Activated naive CD4-positive, alpha-beta T cell (primary cell): ENCODE measurements around the gene ISL2.

Experiments used
- DNase-seq, 4 experiments: peaks; one replicate each; lab custom pipeline; 2025; lab: John Stamatoyannopoulos, UW

Gene ISL2

DNA sequence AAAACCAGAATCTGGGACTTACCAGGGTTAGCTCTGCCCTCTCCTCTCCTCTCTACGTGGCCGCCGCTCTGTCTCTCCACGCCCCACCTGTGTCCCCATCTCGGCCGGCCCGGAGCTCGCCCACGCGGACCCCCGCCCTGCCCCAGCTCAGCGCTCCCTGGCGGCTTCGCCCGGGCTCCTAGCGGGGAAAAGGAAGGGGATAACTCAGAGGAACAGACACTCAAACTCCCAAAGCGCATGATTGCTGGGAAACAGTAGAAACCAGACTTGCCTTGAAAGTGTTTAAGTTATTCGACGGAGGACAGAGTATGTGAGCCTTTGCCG, 5.4 kb downstream of the ISL2 start:
- no peak for DNase-seq

- DNase-seq, result no peak
Observed at GRCh38 chr15:76342382-76343201, 6.0 kb downstream of the ISL2 start.

DNA sequence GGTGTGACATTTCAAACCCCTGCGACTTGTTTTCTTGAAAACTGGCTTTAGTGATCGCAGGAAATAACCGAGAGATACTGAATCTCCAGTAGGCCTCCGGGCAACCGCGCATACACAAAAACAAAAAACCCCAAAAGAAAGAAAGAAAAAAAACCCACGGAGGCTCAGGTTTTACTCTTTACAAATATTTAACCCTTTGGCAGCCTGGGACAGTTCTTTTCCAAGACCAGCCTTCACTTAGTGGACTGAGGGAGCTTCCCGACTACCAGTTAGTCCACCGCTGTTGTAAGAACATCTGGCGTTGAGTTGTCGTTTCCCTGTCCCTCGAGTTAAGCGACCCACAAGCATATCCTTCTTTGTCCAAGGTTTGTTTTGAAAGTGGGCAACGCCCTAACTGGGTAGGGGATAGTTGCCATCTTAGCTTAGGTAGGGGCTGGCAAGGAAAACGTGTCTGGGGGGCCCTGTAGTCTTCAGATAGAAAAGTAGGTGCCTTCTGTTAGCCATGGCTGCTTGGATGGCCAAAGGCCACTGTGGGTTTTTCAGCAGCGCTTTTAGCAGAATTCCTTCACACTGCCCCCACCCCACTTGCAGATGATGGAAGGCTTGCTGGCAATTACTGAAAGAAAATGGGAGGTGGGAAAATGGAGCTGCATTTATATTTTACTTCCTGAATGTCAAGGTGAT, 6.9 kb downstream of the ISL2 start:
- DNase-seq, result no peak

DNA sequence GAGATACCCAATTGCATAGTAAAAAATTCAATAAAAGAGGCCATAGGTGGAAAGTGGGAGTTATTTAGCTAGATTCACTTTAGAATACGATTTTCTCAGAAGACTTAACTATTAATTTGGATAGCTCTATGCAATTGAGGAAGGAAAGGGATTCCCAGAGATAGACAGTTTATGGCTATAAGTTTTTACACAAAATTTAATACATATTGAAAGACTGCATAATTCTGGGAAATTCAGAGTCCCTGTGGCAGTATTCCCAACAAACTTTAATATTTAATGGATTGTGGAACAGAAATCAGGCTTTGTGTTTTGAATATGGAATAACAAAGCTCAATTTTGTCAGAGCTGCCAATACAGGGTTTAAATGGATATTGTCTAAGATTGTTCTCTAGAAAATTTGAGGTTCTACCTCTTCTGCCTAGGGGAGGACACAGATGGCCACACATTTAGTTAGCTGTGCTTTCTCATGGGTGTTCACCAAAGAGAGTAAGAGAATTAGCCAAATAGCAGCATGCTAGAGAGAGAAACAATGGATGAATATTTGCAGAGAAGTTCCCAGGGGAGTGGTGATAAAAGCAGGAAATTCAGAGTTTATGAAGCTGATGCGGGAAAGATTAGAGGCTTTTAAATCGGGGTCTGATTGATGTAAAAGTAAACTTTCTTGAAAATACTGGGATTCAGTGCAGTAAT, 8.5 kb downstream of the ISL2 start:
- DNase-seq, result no peak

DNA sequence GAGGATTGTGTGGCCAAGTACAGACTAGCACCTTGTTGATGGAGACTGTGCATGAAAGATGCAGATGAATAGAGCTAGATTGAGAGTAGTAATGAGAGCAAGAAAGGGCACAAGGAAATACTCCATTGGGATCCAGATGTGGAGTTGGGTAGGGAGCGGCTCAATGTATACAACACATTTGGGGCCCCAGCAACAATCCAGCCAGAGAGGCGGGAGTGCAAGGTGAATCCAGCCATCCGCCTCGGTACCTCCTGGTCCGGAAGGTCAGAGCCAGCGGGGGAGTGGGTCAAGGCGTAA, 9.0 kb downstream of the ISL2 start:
- DNase-seq, result no peak

GRCh38 chr15:76345880-76346668, 9.5 kb downstream of the ISL2 start:
- no peak for DNase-seq

DNA sequence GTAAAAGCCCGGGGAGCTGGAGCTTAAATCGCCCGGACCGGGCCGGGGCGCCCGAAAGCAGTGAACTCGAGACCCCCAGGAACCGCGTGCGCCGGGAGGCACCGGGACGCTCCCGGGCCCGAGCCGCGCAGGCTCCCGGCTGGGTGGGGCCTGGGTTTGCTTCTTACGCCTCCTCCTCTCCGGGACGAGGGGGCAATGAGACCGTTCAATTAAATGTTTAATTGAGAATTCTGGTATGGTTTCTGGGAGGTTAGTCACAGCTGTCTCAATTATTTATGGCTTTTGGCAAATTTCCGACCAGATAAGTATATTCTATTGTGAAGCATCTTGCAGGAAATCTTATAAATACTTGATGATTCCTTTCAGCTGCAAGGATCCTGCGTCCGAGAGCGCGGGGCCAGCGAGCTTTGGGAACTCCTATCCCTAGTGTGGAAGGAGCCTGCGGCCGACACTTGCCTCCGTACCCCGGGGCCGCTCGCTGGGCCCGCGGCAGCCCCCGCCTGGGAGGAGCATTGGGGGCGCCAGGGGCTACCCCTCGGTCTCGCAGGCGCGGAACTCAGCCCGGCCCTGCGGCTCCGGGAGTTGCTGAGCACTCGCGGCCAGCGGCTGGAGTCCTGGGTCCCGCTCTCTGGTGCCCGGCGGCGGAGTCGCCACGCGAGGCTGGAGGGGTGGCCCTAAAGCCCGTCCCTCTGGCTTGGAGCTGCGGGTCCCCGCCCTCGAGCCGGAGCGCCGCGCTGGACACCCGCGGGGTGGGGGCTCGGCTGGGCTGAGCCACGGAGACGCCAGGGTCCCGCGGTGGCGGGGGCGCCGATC, 10.3 kb downstream of the ISL2 start:
- no peak for DNase-seq

- no peak for DNase-seq
Observed at GRCh38 chr15:76347482-76348055, 11.0 kb downstream of the ISL2 start.

DNA sequence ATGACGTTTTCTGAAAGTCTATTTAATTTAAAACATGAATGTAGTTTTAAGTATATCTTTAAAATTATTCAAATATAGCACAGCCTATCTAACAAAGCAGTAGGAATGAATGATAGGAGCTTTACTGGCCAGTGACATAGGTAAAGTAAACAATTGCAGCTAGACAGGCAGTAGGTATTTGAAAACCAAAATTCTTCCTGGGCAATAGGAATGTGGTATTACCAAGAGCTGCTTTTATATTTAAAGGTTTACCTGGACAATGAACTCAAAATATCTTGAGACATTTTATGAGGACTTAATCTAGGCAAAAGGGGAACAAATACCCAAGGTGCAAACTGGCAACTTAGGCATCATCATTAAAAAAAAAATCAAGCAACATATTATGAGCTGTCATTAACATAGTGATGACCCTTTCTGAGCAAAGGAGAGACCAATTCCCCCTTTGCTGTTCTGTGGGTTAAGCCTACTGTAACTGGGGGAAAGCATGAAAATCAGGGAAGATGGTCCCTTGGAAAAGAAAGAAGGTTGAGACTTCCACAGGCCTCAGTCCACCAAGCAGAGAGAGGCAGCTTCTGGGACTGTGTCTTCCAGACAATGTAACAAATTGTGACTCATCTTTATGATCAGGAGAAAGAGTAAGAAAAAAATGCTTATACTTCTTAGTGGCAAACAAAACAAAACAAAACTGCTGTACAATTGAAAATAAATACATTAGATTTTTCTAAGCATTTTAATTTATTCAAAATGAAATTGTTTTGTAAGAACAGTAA, 12.9 kb downstream of the ISL2 start:
- DNase-seq, result no peak

DNA sequence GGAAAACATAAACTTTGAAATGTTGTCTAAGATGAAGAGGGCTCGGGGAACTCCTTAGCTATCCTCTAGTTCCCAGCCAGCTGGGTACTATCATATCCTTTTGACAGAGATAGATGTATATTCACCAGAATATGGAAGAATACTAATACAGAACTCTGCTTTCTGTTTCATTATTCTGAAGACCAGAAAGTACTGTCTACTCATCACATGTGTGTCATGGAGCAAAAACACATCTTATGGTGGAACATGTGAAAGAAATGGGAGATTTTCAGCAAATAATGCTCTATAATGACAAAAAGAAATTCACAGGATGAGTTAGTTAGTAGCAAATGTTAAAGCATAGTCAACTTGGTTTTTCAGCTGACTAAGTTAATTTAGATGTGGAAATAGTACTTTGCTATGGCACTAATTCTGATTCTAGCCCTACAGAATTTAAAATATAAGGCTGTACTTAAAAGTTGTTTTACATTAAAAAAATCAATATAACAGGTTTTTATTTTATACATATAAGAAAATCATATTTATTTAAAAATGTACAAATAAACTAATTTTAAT, 16.5 kb downstream of the ISL2 start:
- DNase-seq, result no peak

DNA sequence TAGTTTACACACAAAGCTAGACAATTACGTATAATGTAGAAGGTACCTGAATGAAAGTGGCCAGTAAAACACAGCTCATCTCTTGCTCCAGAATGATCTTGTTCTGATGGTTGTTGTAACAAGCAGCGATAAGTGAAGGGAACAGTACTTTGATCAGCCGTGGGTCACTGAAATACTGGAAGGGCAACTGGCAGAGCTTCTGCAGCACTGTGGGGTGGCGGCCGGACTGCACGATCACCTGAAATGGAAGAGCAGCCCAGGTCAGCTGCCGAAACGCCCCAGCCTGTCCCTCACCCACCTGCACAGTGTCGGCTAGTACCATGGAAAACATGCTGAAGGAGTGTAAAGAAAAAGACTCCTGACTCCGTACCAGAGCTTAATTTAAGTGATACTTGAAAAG, 17.3 kb downstream of the ISL2 start:
- DNase-seq, result no peak

DNA sequence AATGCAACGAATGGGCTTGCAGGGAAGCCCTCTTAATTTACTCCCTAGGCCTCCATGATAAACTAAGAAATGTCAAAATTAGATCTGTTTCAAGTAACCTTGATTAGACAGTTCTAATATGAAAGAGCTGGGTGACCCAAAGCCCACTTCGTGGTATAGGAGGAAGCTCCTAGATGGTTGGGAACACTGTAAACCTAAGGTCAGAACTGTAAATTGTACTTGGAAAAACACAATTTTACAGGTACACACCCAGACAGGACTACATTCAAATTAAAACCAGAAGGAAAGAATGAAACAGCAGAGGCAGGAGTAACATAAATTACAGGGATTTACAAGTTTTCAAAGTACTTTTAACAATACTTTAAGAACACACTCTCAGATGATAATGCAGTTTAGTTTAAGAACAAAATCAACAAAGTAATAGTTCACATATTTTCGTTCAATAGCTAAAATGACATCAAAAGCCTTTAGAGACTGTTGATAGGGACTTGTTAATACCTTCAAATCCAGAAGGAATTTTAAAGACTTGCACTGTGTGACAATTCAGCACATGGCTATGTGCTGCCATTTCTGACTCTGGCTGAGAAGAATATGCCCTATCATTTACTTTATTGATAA, 18.4 kb downstream of the ISL2 start:
- no peak for DNase-seq

GRCh38 chr15:76358453-76358852, 21.9 kb downstream of the ISL2 start:
- DNase-seq, result no peak

DNA sequence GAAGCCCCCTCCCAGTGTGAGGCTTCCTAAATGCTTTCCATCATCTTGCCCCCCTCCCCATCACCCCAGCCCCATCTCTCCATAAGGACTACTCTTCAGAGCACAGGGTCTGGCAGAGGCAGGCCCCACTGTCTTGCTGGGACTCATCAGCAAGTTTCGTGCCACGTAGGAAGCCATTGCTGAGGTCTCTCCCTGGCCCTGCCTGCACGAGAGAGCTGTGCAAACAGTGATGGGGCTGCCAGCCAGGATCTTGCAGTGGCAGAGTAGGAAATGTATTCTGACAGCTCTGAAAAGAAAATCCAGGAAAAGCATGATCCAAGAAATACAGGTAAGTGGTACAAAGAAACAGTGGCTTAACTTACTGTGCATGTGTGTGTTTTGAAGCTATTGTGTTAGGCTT, 22.6 kb downstream of the ISL2 start:
- no peak for DNase-seq

- DNase-seq, result no peak
Observed at GRCh38 chr15:76360416-76360815, 23.8 kb downstream of the ISL2 start.

GRCh38 chr15:76363251-76363650, 26.7 kb downstream of the ISL2 start:
- no peak for DNase-seq

- no peak for DNase-seq
Observed at GRCh38 chr15:76366714-76367113, 30.1 kb downstream of the ISL2 start.

DNA sequence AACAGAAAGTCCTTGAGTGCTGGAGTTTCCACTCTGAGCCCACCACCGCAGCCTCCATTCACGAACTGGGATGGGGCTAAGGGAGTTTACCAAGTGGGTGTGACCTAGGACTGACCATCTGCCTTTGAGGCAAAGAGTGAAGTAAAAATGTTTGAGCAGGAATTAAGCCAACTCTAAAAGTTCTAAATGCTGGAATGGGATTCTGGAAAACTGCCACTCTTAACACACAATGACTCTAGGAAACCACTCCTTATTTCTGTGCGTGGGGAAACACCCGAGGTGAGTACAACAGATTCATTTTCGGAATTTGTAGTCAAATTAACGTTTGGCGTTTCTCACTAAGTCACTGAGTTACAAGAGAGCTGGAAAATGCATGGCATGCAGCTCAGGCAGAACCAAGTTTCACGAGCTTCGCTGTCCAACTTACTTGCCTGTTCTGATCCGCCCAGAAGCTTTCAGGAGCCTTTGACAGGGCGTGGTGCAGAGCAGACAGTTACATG, 31.6 kb downstream of the ISL2 start:
- DNase-seq, result no peak

- no peak for DNase-seq
Observed at GRCh38 chr15:76376029-76376428, 39.5 kb downstream of the ISL2 start.

GRCh38 chr15:76376816-76377215, 40.2 kb downstream of the ISL2 start:
- no peak for DNase-seq
